Body of pancreas (tissue), 4 donors: ENCODE results near the gene SLC38A3. TPM values are rescaled to one million over a fixed set of nuclear protein-coding genes. Genes with fewer than 3 reads are reported as not detected.
A peak's percentile ranks its signal among the peaks of the same experiment; 100 is the strongest.

Experiments
- ATAC-seq: fragments of 150-250 bp; one replicate; pipeline ENCODE4 v1.9.1; 2016
- DNase-seq, 4 donors: peaks; one replicate each; pipeline ENCODE4 v3.0.0-alpha.2; 2019
- H3K27ac ChIP-seq, 4 donors: fragments of 200-600 bp; sonication (generic); 1 replicate in 3 of 4; 2 replicates in 1 of 4; pipeline versions ENCODE4 v1.5.1 to v1.6.1; 2016 to 2019; ENCODE audit warnings: mild to moderate bottlenecking in 1 of 4, mixed read lengths in 1 of 4, moderate library complexity in 1 of 4
- H3K27me3 ChIP-seq, 2 donors: fragments of 200-600 bp; sonication (generic); one replicate each; pipeline ENCODE4 v1.6.0; 2016; ENCODE audit warnings: mild to moderate bottlenecking in 1 of 2
- H3K36me3 ChIP-seq, 2 donors: fragments of 200-600 bp; sonication (generic); replicated peaks in 1 of 2; 2 replicates each; pipeline ENCODE4 v1.5.1; 2016; ENCODE audit warnings: low read depth in 2 of 2; ENCODE audit not compliant: insufficient read depth in 1 of 2
- H3K4me1 ChIP-seq: fragments of 200-600 bp; sonication (generic); one replicate; pipeline ENCODE4 v1.6.0; 2016
- H3K4me3 ChIP-seq, 2 donors: fragments of 200-600 bp; sonication (generic); 1 replicate in 1 of 2; 2 replicates in 1 of 2; pipeline ENCODE4 v1.5.1; 2016 to 2019
- H3K9me3 ChIP-seq, 3 donors: fragments of 200-600 bp; sonication (generic); 1 replicate in 2 of 3; 2 replicates in 1 of 3; pipeline ENCODE4 v1.5.1; 2016
- POLR2A ChIP-seq, 3 donors: fragments of 450-650 bp; IDR thresholded peaks; one replicate each; pipeline ENCODE4 v1.6.1; 2016; ENCODE audit warnings: antibody characterized with exemption in 3 of 3, mild to moderate bottlenecking in 2 of 3
- WGBS, 2 donors: methylation state at CpG; one replicate each; pipeline ENCODE4 v1.1.5; 2017; 5-methylcytosine and 5-hydroxymethylcytosine counted together
- intact Hi-C: fragments of 100-400 bp; cut with DNase I; formaldehyde crosslinking; loops from one replicate; pipeline ENCODE4 v1.15.1; 2023
- total RNA-seq, 2 donors: library from RNA; depleted of rRNA; stranded (reverse); fragments of >200 nt; gene quantifications; one replicate each; pipeline ENCODE4 v1.1.0, GENCODE V29; 2016
- TF ChIP-seq, protein P1 (sequence below), 7 experiments: fragments of 450-650 bp in 4 of 7; fragments of 200-600 bp in 3 of 7; sonication (generic) in 3 of 7; IDR thresholded peaks; one replicate each; pipeline ENCODE4 v1.5.1; 2016 to 2019; ENCODE audit warnings: antibody characterized with exemption in 7 of 7

Gene SLC38A3
- total RNA-seq, 2 donors from 2014 or later: 4.6 to 48.0 TPM

DNA sequence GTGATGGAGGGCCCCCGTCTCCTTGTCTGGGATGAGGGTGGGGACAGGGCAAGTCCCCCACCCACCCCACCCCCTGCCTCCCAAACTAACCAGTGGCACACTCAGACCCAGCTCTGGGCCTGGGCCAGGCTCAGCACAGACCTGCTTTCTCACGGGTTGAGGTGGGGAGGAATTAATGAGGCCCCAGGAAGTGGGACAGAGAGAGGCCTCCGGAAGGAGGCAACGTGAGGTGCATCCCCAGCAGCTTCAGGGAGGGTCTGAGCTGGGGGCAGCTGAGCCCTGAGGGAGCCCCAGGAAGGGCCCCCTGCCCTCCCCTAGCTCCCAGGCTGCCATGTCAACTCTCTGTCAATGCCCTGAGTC is 16.0 kb downstream of the SLC38A3 start:
- no peaks in the 10 kb centered on the region for H3K27me3 ChIP-seq
- no peak overlapping the region for H3K4me3 ChIP-seq
- no peak for TF ChIP-seq POLR2A (IDR thresholded peaks at IDR 0.05)
- TF ChIP-seq, protein P1, sequence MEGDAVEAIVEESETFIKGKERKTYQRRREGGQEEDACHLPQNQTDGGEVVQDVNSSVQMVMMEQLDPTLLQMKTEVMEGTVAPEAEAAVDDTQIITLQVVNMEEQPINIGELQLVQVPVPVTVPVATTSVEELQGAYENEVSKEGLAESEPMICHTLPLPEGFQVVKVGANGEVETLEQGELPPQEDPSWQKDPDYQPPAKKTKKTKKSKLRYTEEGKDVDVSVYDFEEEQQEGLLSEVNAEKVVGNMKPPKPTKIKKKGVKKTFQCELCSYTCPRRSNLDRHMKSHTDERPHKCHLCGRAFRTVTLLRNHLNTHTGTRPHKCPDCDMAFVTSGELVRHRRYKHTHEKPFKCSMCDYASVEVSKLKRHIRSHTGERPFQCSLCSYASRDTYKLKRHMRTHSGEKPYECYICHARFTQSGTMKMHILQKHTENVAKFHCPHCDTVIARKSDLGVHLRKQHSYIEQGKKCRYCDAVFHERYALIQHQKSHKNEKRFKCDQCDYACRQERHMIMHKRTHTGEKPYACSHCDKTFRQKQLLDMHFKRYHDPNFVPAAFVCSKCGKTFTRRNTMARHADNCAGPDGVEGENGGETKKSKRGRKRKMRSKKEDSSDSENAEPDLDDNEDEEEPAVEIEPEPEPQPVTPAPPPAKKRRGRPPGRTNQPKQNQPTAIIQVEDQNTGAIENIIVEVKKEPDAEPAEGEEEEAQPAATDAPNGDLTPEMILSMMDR (IDR thresholded peaks at IDR 0.05): no peak
- H3K9me3 ChIP-seq: no peaks in the 10 kb centered on the region
- H3K27ac ChIP-seq: peak overlapping the region in 1 of 4 donors; percentile 43
- ATAC-seq: no peak
- 40 to 75% methylated on average over 2 to 4 of the region's 4 CpGs for WGBS, 2 donors
- intact Hi-C loops: no loop called here
- peaks cover 0 to 17% of the 10 kb centered on the region in 2 donors for H3K36me3 ChIP-seq
- H3K4me1 ChIP-seq: peaks cover 18% of the 10 kb centered on the region
- DNase-seq: no peak

DNA sequence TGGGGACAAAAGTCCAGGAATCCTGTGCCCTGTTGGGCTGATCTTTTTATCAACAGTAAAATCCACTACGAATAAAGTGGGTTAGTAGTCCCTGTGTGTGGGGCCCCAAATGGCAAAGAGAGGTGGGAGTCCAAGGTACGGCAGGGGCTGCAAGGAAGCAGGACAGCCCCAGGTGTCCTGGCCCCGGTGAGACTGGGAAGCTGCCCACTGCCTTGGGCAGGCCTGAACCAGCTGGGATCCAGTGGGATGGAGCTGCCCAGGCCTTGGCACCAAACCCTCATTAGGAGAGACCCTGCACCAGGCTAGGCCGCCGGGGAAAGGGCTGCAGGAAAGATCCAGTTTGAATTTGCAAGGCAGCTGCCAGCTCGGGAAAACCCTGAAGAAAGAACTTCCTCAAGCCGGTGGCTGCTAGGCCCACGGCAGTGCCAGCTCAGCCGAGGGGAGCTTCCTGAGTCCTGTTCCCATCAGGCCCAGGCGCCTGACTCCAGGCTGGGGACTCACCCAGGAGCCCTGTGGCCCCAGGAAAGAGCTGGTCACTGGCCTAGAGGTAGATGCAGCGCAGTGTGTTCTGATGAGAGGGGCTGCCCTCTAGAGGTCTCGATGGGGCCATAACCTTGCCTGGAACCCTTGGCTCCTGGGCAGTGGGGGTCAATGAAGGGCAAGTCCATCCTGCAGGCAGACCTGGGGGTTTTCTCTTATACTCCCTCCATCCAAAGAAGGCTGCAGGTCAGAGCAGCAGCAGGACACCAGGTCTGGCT is 16.5 kb downstream of the SLC38A3 start:
- Histone ChIP-seq H3K4me3 (no peak overlapping the region), H3K27ac (peak overlapping the region in 2 of 4 donors; percentile 20 to 43), H3K36me3 (peaks cover 0 to 17% of the 10 kb centered on the region in 2 donors), H3K27me3 (no peaks in the 10 kb centered on the region), H3K9me3 (no peaks in the 10 kb centered on the region), H3K4me1 (peaks cover 24% of the 10 kb centered on the region)
- ATAC-seq (peak; percentile 30), DNase-seq (peak in 3 of 4 donors; percentile 54 to 59 (median 59))
- TF ChIP-seq POLR2A (IDR thresholded peaks at IDR 0.05): no peak
- TF ChIP-seq, protein P1 (IDR thresholded peaks at IDR 0.05): peak in 4 of 7 experiments; percentile 31 to 46 (median 36)
- intact Hi-C loops: no loop called here
- WGBS, 2 donors: 41 to 55% methylated on average over 3 to 12 of the region's 12 CpGs

DNA sequence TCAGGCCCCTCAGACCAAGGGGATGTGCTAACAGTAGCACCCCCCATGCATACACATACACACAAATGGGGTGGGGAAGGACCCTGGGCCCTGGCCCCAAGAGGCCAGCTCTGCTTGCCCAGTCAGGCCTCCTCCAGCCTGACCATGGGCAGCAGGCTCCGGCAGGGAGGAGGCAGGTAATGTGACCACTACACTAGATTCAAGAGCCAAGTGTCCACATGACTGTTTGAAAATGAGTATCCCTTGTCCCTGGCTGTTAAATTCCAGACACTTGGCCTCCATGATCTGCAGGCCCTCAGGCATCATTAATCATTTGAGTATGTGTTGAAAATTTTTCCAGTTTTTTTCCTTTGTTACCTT is 17.1 kb downstream of the SLC38A3 start:
- DNase-seq: no peak
- Histone ChIP-seq H3K4me3 (no peak overlapping the region), H3K36me3 (peaks cover 0 to 15% of the 10 kb centered on the region in 2 donors), H3K4me1 (peaks cover 29% of the 10 kb centered on the region), H3K27ac (peak overlapping the region in 2 of 4 donors; percentile 20 to 43), H3K27me3 (no peaks in the 10 kb centered on the region), H3K9me3 (no peaks in the 10 kb centered on the region)
- WGBS, 2 donors: 56% methylated on average over 1 of the region's 1 CpG; no CpG with 5 or more reads in 1 of the 2 donors
- intact Hi-C loops: no loop called here
- no peak for TF ChIP-seq POLR2A (IDR thresholded peaks at IDR 0.05)
- TF ChIP-seq, protein P1 (IDR thresholded peaks at IDR 0.05): no peak
- ATAC-seq: no peak

DNA sequence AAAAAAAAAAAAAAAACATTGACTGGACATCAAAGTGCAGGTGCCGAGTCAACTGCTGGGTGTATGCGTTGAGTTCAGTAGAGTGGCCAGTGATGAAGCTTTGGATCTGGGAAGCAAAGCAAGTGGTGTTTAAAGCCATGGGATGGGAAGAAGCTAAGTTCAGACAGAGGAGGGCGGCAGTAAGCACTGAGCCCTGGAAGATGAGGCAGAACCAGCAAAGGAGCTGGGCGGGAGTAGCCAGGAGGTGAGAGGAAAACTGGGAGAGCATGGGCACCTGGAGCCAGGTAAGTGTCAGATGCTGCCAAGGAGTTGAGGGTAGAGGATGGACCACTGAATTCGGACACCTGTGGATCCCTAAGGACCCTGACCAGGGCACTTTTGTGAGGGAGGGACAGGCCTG is 19.6 kb downstream of the SLC38A3 start:
- Histone ChIP-seq H3K27me3 (no peaks in the 10 kb centered on the region), H3K4me3 (no peak overlapping the region), H3K36me3 (peaks cover 0 to 1% of the 10 kb centered on the region in 2 donors), H3K9me3 (no peaks in the 10 kb centered on the region), H3K4me1 (peaks cover 43% of the 10 kb centered on the region), H3K27ac (no peak overlapping the region)
- DNase-seq: no peak
- ATAC-seq: no peak
- 56 to 57% methylated on average over 5 of the region's 5 CpGs for WGBS, 2 donors
- intact Hi-C loops: loop anchor here (2.0 kb wide), 1 partner anchor 30 kb away; no protein-coding TSS in a partner anchor
- TF ChIP-seq, protein P1 (IDR thresholded peaks at IDR 0.05): no peak
- TF ChIP-seq POLR2A (IDR thresholded peaks at IDR 0.05): no peak
